B cell (primary cell): ENCODE measurements around the gene AOAH. TPM values are rescaled to one million over a fixed set of nuclear protein-coding genes. Genes with fewer than 3 reads are reported as not detected.

ENCODE experiments used
- ATAC-seq: fragments of 200-7000 bp; cut with Tn5 transposase; one replicate; pipeline ENCODE4 v1.10.0; 2021; ENCODE audit warnings: low read depth, mild to moderate bottlenecking, moderate number of reproducible peaks, moderate library complexity
- CTCF ChIA-PET: fragments of 350-600 bp; sonication (Branson Sonifier 250); formaldehyde crosslinking; loops from one replicate; lab custom pipeline; 2021; ENCODE audit warnings: antibody characterized with exemption, inconsistent platforms; lab: Charles Lee
- POLR2A ChIA-PET: fragments of 350-600 bp; sonication (Branson Sonifier 250); formaldehyde crosslinking; loops from one replicate; lab custom pipeline; 2021; ENCODE audit warnings: antibody characterized with exemption; lab: Charles Lee
- DNase-seq: peaks from one replicate; pipeline ENCODE4 v3.0.0; 2013
- H2AFZ ChIP-seq: 2 replicates; pipeline ENCODE4 v1.6.1; 2012; ENCODE audit warnings: mild to moderate bottlenecking, low read depth, low read length; ENCODE audit not compliant: insufficient read depth, poor library complexity, severe bottlenecking
- H3K27ac ChIP-seq, 2 donors: 1 replicate in 1 of 2; 2 replicates in 1 of 2; pipeline ENCODE4 v1.5.1; 2012 to 2013; ENCODE audit warnings: low read length in 2 of 2, mild to moderate bottlenecking in 2 of 2, moderate library complexity in 1 of 2
- H3K27me3 ChIP-seq, 4 experiments: fragments of 200-600 bp in 1 of 4; sonication (generic) in 1 of 4; replicated peaks in 1 of 4; 1 replicate in 2 of 4; 2 replicates in 2 of 4; pipeline versions ENCODE4 v1.6.1 to v1.7.0; 2013 to 2016; ENCODE audit warnings: low read length in 3 of 4, mild to moderate bottlenecking in 2 of 4, mixed read lengths in 1 of 4, moderate library complexity in 1 of 4; ENCODE audit not compliant: insufficient read depth in 4 of 4, control insufficient read depth in 3 of 4; ENCODE audit errors: control extremely low read depth in 1 of 4
- H3K36me3 ChIP-seq, 2 experiments: replicated peaks in 1 of 2; 1 replicate in 1 of 2; 2 replicates in 1 of 2; pipeline versions ENCODE4 v1.6.1 to v1.7.1; 2013; ENCODE audit warnings: low read length in 1 of 2; ENCODE audit not compliant: insufficient read depth in 2 of 2, control insufficient read depth in 1 of 2; ENCODE audit errors: control extremely low read depth in 1 of 2, extremely low read depth in 1 of 2
- H3K4me1 ChIP-seq, 2 donors: fragments of 200-600 bp in 1 of 2; sonication (generic) in 1 of 2; 1 replicate in 1 of 2; 2 replicates in 1 of 2; pipeline versions ENCODE4 v1.5.1 to v1.6.1; 2013 to 2017; ENCODE audit warnings: low read length in 2 of 2; ENCODE audit not compliant: control insufficient read depth in 2 of 2, insufficient read depth in 2 of 2
- H3K4me2 ChIP-seq: replicated peaks from 2 replicates; pipeline ENCODE3; 2012; ENCODE audit warnings: mild to moderate bottlenecking, low read depth, low read length; ENCODE audit not compliant: poor library complexity, severe bottlenecking
- H3K4me3 ChIP-seq, 5 experiments: fragments of 200-600 bp in 1 of 5; sonication (generic) in 1 of 5; 1 replicate in 3 of 5; 2 replicates in 2 of 5; pipeline versions ENCODE4 v1.5.1 to v1.7.0; 2011 to 2016; ENCODE audit warnings: low read length in 4 of 5, mild to moderate bottlenecking in 4 of 5, low read depth in 2 of 5, control low read depth in 1 of 5, moderate library complexity in 1 of 5; ENCODE audit not compliant: insufficient read depth in 1 of 5; ENCODE audit errors: control extremely low read depth in 1 of 5, extremely low read depth in 1 of 5
- H3K79me2 ChIP-seq: fragments of 200-600 bp; sonication (generic); one replicate; pipeline ENCODE4 v1.6.0; 2016; ENCODE audit warnings: low read length; ENCODE audit not compliant: control insufficient read depth, insufficient read depth
- H3K9ac ChIP-seq: fragments of 200-600 bp; sonication (generic); 2 replicates; pipeline ENCODE4 v1.6.1; 2017; ENCODE audit warnings: mild to moderate bottlenecking, low read length, moderate library complexity
- H3K9me3 ChIP-seq, 3 donors: one replicate each; pipeline versions ENCODE4 v1.6.1 to v1.7.1; 2013; ENCODE audit warnings: low read length in 2 of 3; ENCODE audit not compliant: control insufficient read depth in 2 of 3, insufficient read depth in 1 of 3; ENCODE audit errors: control extremely low read depth in 1 of 3
- H4K20me1 ChIP-seq: 2 replicates; pipeline ENCODE4 v1.6.0; 2012; ENCODE audit warnings: mild to moderate bottlenecking, low read length; ENCODE audit not compliant: insufficient read depth, control insufficient read depth, poor library complexity, severe bottlenecking
- H3K27ac Mint-ChIP-seq: one replicate; pipeline ENCODE4 v1.8.0; 2021; ENCODE audit warnings: mixed read lengths
- H3K27me3 Mint-ChIP-seq: one replicate; pipeline ENCODE4 v1.8.0; 2021; ENCODE audit warnings: mixed read lengths
- H3K4me1 Mint-ChIP-seq: one replicate; pipeline ENCODE4 v1.8.0; 2021; ENCODE audit warnings: mixed read lengths
- H3K4me3 Mint-ChIP-seq: one replicate; pipeline ENCODE4 v1.8.0; 2021; ENCODE audit warnings: mixed read lengths
- H3K9me3 Mint-ChIP-seq: one replicate; pipeline ENCODE4 v1.8.0; 2022; ENCODE audit warnings: mixed read lengths; ENCODE audit not compliant: insufficient read depth
- EZH2 ChIP-seq: IDR thresholded peaks from 2 replicates; pipeline ENCODE4 v1.6.1; 2012; ENCODE audit warnings: borderline replicate concordance, low read depth, mild to moderate bottlenecking, moderate library complexity, low read length; ENCODE audit not compliant: insufficient read depth, poor library complexity, severe bottlenecking
- WGBS: methylation state at CpG from one replicate; pipeline ENCODE4 v1.1.5; 2013; ENCODE audit warnings: missing lambda C conversion rate; ENCODE audit not compliant: insufficient coverage; 5-methylcytosine and 5-hydroxymethylcytosine counted together
- intact Hi-C: fragments of 100-400 bp; cut with micrococcal nuclease; formaldehyde crosslinking; loops from one replicate; pipeline ENCODE4 v1.10.0; 2022
- polyA plus RNA-seq: library from polyadenylated mRNA; depleted of rRNA; stranded (reverse); fragments of >200 nt; gene quantifications from 2 replicates; pipeline ENCODE4 v1.2.3, GENCODE V29; 2012
- total RNA-seq, 2 donors: library from RNA; stranded (reverse); fragments of 120-200 nt in 1 of 2; gene quantifications; 1 replicate in 1 of 2; 2 replicates in 1 of 2; pipeline versions ENCODE4 v1.2.3 to v1.2.4, GENCODE V29; 2013 to 2022
- TF ChIP-seq, protein P1 (sequence below): fragments of 200-600 bp; IDR thresholded peaks from one replicate; pipeline ENCODE4 v1.8.0; 2022; ENCODE audit warnings: antibody characterized with exemption, mild to moderate bottlenecking

AOAH gene
- total and polyA plus RNA-seq, 2 donors (not counting 1 experiment from before 2014, with no cell fraction given): 2.6 to 5.0 TPM

DNA sequence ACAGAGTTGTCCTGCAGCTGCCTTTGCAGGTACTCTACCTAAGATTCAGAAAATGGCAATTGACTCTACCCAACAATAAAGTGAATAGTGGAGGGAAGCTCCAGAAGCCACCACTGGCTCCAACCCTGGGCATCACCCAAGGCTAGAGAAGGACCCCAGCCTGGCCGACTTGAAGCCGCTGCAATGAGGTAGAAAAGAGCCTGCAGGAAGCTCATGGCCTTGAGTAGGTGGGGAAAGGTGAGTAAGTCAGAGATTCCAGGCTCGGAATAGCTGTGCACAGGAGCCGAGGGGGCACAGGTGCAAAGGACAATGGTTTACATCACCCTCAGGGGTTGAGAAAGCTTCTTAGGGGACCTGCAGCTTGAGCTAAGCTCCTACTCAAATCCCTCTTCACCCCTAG, 83.6 kb downstream of the AOAH start:
- ChIA-PET CTCF (interaction anchor here (0.8 to 1.5 kb wide), 2 partner anchors 541 to 560 kb away, joined by 3 to 7 read pairs; no protein-coding TSS in a partner anchor), POLR2A (no interaction called here)
- H3K9ac ChIP-seq: no peak overlapping the region
- H2AFZ ChIP-seq: no peak overlapping the region
- WGBS: 96% methylated on average over 4 of the region's 4 CpGs
- H3K4me3 ChIP-seq: no peak overlapping the region
- ATAC-seq (no peak), DNase-seq (no peak)
- no peak overlapping the region for H3K4me2 ChIP-seq
- TF ChIP-seq EZH2: no peak
- TF ChIP-seq, protein P1, sequence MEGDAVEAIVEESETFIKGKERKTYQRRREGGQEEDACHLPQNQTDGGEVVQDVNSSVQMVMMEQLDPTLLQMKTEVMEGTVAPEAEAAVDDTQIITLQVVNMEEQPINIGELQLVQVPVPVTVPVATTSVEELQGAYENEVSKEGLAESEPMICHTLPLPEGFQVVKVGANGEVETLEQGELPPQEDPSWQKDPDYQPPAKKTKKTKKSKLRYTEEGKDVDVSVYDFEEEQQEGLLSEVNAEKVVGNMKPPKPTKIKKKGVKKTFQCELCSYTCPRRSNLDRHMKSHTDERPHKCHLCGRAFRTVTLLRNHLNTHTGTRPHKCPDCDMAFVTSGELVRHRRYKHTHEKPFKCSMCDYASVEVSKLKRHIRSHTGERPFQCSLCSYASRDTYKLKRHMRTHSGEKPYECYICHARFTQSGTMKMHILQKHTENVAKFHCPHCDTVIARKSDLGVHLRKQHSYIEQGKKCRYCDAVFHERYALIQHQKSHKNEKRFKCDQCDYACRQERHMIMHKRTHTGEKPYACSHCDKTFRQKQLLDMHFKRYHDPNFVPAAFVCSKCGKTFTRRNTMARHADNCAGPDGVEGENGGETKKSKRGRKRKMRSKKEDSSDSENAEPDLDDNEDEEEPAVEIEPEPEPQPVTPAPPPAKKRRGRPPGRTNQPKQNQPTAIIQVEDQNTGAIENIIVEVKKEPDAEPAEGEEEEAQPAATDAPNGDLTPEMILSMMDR: no peak
- peaks cover 0 to 3% of the 10 kb centered on the region in 2 experiments for H3K36me3 ChIP-seq
- Mint-ChIP-seq H3K27me3 (peaks cover 6% of the 10 kb centered on the region), H3K4me3 (no peak overlapping the region), H3K4me1 (peaks cover 4% of the 10 kb centered on the region), H3K27ac (no peak overlapping the region), H3K9me3 (no peaks in the 10 kb centered on the region)
- no peaks in the 10 kb centered on the region for H3K4me1 ChIP-seq
- H4K20me1 ChIP-seq: no peaks in the 10 kb centered on the region
- no peak overlapping the region for H3K27ac ChIP-seq
- no peaks in the 10 kb centered on the region for H3K9me3 ChIP-seq
- H3K27me3 ChIP-seq: no peaks in the 10 kb centered on the region
- intact Hi-C loops: no loop called here
- no peaks in the 10 kb centered on the region for H3K79me2 ChIP-seq

DNA sequence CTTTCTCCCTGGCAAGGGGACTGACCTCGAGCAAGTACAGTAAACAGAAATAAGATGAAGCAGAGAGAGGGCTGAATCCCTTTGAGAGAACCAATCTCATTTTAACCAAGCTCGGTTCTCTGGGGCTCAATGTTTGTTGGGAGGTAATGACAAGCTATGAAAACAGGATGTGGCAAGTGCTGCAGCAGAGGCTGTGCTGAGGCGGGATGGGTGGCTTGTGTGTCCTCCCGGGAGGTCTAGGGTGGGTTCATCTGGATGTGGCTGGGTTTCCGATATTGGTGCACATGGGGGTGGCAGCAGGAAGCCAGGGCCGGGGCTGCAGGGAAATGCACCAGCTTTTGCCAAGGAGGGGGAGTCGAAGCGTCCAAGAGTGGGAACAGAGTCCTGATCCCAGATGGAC, 84.5 kb downstream of the AOAH start:
- no peaks in the 10 kb centered on the region for H3K4me1 ChIP-seq
- WGBS: 6% methylated on average over 4 of the region's 8 CpGs
- intact Hi-C loops: no loop called here

More for the DNA sequence above, 84.5 kb downstream of the AOAH start:
- H3K9me3 ChIP-seq: no peaks in the 10 kb centered on the region
- DNase-seq (no peak), ATAC-seq (no peak)
- Mint-ChIP-seq H3K9me3 (no peaks in the 10 kb centered on the region), H3K4me1 (peaks cover 4% of the 10 kb centered on the region), H3K27ac (no peak overlapping the region), H3K4me3 (no peak overlapping the region), H3K27me3 (peaks cover 6% of the 10 kb centered on the region)
- peaks cover 0 to 3% of the 10 kb centered on the region in 2 experiments for H3K36me3 ChIP-seq
- H3K27ac ChIP-seq: no peak overlapping the region
- H3K79me2 ChIP-seq: no peaks in the 10 kb centered on the region
- H3K4me2 ChIP-seq: no peak overlapping the region
- CTCF ChIA-PET: interaction anchor here (0.8 to 1.5 kb wide), 2 partner anchors 21 to 560 kb away, joined by 3 read pairs; no protein-coding TSS in a partner anchor
- no peak overlapping the region for H3K4me3 ChIP-seq
- TF ChIP-seq, protein P1: no peak
- no peak for TF ChIP-seq EZH2
- POLR2A ChIA-PET: no interaction called here
- H2AFZ ChIP-seq: no peak overlapping the region
- no peaks in the 10 kb centered on the region for H3K27me3 ChIP-seq
- H3K9ac ChIP-seq: no peak overlapping the region
- no peaks in the 10 kb centered on the region for H4K20me1 ChIP-seq
